GM13976 (cell line): Measurements from ENCODE around the gene PITPNB.

Experiments used
- DNase-seq: peaks from one replicate; pipeline ENCODE4 v3.0.0; 2012; ENCODE audit warnings: low spot score
- in situ Hi-C: fragments of 300-500 bp; cut with MboI; formaldehyde crosslinking; loops from one replicate; pipeline ENCODE4 v1.12.0; 2022; ENCODE audit warnings: low sequenced_read_pairs, mixed read lengths, inconsistent platforms; ENCODE audit not compliant: unreplicated experiment
- TF ChIP-seq, protein P1 (sequence below): IDR thresholded peaks from 2 replicates; pipeline ENCODE4 v1.5.1; 2012; ENCODE audit warnings: borderline replicate concordance, mild to moderate bottlenecking; ENCODE audit not compliant: insufficient read depth; ENCODE audit errors: extremely low read depth, missing control alignments, control extremely low read depth

PITPNB gene

DNA sequence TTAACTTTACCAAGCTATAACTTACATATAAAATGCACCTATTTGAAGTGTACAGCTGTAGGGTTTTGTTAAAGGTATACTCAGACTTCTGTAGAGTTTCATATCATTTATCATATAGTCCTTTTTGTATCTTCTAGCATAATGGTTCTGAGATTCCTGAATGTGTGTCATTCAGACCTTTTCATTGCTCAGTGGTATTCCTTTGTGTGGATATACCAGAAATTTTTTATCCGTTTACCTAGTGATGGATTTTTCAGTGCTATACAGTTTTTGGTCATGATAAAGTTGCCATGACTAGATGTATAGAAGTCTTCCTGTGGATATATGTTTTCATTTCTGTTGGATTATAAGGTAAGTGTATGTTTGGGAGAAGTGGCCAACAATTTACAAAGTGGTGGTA, 6.3 kb upstream of the PITPNB start:
- in situ Hi-C loops: no loop called here
- no peak for DNase-seq
- TF ChIP-seq, protein P1, sequence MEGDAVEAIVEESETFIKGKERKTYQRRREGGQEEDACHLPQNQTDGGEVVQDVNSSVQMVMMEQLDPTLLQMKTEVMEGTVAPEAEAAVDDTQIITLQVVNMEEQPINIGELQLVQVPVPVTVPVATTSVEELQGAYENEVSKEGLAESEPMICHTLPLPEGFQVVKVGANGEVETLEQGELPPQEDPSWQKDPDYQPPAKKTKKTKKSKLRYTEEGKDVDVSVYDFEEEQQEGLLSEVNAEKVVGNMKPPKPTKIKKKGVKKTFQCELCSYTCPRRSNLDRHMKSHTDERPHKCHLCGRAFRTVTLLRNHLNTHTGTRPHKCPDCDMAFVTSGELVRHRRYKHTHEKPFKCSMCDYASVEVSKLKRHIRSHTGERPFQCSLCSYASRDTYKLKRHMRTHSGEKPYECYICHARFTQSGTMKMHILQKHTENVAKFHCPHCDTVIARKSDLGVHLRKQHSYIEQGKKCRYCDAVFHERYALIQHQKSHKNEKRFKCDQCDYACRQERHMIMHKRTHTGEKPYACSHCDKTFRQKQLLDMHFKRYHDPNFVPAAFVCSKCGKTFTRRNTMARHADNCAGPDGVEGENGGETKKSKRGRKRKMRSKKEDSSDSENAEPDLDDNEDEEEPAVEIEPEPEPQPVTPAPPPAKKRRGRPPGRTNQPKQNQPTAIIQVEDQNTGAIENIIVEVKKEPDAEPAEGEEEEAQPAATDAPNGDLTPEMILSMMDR: no peak

DNA sequence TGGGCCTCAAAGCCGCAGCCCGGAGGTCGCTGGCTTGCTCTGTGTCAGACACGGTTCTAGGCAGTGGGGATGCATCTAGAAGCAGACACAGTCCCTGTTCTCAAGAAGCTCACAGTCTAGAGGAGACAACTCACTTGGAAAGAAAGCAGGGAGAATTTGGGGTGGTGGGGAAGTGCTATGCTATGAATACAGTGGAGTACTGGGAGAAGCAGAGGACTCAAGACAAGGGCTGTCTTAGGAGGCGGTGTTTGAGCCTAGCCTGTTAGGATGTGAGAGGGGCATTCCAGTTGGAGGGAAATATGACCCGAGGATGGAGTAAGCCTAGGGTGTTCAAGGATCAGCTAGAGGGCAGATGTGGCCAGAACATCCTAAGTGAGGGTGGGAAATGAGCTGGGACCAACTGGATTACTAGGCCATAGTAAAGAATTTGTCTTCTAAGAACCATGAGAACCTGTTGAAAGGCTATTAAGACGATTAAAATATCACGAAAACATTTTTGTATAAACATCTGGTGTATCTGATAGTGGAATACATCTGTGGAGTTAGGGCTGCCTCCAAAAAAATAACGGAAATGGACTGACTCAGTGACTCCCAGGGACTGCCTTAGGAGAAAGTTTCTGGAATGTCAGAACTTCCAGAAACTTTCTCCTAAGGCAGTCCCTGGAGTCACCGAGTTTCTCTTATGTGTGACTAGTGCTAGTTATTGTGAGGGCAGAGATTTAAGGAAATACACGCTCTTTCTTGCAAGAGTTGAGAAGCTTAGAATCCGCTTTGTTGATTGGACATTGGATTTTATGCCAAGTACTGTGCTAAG, 1.1 kb upstream of the PITPNB start:
- TF ChIP-seq, protein P1: no peak
- in situ Hi-C loops: no loop called here
- no peak for DNase-seq

DNA sequence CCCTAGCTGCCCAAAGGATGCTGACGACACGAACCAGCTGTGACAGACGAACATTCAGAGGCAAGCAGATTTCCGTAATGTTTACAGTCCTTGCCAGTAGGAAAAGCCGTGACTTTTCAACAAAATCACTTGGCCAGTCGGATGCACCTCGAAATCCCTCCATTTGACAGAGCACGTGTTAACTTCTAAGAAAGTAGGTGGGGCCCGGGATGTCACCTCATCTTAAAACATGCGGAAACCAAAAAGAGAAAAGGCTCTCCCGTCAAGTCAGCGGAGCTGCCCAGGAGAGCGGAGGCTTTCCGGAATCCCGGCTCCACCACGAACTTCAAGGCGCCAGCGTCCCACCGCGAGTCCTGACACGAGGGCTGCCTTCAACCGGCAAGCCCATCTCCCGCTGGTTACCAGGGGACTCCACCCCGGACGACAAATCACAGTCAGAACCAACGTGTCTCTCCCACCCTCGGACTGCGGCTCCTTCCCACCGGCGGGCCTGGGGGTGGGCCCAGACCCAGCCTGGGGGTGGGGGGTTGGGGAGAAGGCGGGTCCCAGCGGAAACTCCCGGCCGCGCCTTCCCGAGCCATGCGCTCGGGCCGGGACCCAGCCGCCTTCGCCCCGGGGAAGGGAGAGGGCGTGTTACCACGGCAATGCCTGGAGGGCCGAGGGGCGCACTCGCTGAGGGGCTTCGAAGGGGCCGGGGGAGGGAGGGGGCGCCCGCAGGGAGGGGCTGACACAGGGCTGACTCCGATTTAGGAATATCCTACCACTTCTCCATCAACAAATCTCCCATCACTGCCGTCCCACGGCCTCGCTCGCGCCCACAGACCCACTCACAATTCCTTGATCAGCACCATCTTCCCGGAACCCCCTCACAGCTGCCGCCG, 475 bp downstream of the PITPNB start:
- in situ Hi-C loops: no loop called here
- TF ChIP-seq, protein P1: no peak

DNA sequence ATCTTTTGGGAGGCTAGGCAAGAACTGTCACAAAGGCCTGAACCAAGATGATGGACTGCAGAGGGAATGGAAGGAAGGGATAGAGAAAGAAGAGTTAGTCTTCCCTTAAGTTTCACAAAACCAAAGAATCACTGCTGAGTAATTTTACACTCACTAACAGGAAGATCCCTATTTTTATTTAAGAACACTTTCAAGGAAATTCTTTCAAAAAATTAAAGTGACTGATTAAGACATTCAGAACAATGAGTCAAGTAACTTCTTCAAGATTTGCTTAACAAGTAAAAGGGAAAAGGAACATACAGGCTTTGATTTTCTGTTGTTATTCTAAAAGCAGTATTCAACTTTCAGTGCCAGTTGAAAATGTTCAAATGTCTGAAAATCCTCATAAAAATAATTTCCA, 3.1 kb downstream of the PITPNB start:
- TF ChIP-seq, protein P1: no peak
- in situ Hi-C loops: no loop called here
- no peak for DNase-seq

More for the DNA sequence above, 475 bp downstream of the PITPNB start:
- DNase-seq: peak; percentile 68

DNA sequence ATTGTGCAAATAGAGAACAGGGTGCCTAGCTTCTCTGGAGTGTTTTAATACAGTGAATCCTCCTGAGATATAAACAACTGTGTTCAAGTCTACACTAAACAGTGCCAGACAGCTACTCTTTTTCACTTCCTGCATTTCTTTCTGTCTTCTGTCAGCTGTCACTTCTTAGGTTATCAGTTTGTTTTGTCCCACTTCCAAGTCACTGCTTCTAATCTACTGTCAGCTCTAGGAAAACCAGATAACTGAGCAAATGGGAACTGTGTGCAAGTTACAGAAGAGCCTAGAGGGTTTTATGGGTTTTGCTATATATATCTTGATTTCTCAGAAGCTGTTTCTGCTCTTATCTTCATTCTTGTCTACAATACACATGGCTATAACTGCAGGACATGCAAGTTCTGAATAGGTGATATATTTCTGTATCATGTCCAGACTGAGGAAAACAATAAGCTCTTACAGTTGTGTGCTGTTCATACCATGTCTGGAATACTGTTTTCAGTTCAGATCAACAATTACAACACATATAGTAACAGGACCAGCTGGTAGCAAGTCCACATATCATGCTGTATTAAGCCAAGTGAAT, 5.8 kb downstream of the PITPNB start:
- in situ Hi-C loops: no loop called here
- TF ChIP-seq, protein P1: no peak
- no peak for DNase-seq

DNA sequence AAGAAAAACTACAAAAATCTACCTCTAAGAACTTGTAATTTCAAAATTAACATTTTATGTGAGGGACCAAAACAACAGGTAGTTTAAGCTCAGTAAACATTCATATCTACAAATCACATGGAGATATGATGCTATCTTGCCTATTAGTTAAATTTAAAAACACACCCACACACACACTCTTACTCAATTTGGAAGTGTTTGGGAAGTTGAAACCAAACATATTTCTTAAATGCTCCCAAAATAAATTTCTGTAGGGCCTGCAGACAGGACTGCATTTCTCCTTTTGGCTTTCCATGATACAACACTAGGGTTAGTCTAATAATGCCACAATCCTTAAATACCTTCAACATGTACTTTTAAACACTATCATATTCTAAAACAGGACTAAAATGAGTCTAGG, 7.0 kb downstream of the PITPNB start:
- DNase-seq: no peak
- TF ChIP-seq, protein P1: no peak
- in situ Hi-C loops: no loop called here
